IPS-NIHi7 (cell line): ENCODE results near the gene CCDC127.
"Not testable (repeated sequence)": the region's sequence is repeated elsewhere in the genome, so short reads cannot be mapped to it uniquely, and the experiment has no call there.

Experiments
- DNase-seq: peaks from one replicate; pipeline ENCODE4 v3.0.0; 2012; ENCODE audit warnings: mixed read lengths; ENCODE audit errors: extremely low spot score

The CCDC127 gene

DNA sequence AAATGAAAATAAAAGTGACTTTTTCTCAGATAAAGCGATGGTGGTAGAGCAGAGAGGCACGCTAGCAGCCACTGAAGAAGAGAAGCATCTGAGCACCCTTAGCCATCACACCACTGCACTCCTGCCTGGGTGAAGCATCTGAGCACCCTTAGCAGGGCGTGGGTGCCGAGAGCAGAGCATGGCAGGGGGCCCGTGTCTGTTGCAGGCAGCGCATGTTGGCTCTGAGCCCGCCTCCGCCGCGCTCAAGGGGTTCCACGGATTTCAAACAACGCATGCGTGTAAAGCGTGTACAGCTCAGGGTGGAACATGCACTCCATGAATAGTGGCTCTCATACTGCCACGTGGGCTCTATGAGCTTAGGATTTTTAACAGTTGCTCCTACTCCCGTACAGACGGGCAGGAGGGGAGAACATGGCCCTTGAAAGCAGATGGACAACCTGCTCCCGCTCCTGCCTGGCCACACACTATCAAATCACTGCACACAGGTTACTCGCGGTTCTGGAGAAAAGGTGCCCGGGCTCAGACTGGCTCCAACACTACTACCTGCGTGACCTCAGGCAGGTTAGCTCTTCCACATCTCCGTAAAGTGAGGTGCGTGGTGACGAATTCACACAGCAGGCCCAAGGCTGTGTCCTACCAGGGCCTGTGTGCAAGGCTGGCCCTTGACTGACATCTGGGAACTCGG is 14.6 kb downstream of the CCDC127 start:
- DNase-seq, result no peak

DNA sequence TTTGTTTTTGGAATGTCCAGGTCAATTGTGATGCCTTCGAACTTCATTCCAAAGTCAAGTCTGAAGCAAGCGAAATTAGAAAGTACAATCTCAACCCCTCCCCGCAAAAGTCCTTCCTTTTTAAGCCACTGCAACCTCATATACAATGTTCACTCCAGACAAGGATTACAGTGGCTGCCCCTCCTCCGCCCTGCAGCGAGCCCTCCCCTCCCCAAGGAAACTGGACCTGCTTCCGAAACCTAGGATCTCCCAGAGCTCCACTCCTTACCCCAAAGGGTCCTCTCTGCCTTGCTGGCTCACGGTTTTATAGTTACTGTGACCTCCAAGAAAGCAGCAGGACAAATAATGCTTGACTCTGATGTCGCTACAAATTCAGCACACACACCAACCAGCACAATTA is 16.3 kb downstream of the CCDC127 start:
- no peak for DNase-seq

DNA sequence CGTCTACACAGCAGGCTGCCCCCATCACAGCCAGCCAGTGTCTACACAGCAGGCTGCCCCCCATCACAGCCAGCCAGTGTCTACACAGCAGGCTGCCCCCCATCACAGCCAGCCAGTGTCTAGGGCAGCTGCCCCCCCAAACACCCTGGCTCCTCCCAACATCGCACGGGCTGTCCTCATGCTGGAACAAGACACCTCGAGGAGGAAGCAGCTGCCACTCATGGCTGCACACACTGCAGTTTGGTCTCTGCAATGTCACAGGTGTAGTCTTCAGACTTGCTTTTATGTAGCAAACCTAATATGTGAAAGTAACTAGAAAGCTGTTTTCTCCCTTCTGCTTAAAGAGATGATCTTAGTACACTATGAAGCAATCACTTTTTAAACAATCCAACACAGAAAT is 17.0 kb downstream of the CCDC127 start:
- DNase-seq, result no peak

GRCh38 chr5:199950-200645 is 17.9 kb downstream of the CCDC127 start:
- DNase-seq, result no peak

- no peak for DNase-seq
Observed at GRCh38 chr5:199197-199949, 18.6 kb downstream of the CCDC127 start.

GRCh38 chr5:198516-199196 is 19.3 kb downstream of the CCDC127 start:
- DNase-seq, result no peak

DNA sequence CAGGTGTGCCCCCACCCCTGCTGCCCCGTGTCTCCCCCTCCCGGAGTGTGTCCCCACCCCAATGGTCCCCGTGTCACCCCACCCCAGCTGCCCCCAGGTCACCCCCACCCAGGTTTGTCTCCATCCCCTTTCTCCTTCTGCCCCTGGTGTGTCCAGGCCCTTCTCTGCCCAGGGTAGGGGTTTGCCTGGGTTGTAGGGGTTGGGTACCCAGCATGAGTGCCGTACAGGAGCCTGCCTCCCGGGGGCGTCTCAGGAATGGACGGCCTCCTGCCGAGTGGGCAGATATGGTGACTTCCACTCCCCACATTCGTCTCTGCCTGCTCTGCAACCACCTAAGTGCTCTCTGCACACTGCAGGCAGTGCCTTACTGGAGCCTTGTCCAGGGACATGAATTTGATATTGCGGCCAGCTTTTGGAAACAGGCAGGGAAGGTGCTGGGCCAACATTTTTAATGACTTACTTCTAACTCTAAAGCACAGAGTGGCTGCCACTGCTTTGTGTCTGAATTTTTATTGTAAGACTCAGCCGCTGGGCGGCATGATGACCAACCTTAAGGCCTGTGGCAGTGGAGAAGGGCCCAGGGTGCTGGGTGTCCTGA is 20.0 kb downstream of the CCDC127 start:
- no peak for DNase-seq

DNA sequence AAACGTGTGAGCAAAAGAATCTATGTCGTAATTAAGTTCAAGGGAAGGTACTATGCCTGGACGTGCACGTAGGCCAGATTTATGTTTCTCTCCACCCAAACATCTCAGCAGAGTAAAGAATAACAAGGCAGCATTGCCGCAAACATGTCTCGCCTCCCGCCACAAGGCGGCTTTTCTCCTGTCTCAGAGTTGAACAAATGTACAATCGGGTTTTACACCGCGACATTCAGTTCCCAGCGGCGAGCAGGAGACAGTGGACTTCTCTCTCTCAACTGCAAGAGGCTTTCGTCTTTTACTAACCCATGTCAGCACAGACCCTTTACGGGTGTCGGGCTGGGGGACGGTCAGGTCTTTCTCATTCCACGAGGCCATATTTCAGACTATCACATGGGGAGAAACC is 20.9 kb downstream of the CCDC127 start:
- DNase-seq, result not testable (repeated sequence)

DNA sequence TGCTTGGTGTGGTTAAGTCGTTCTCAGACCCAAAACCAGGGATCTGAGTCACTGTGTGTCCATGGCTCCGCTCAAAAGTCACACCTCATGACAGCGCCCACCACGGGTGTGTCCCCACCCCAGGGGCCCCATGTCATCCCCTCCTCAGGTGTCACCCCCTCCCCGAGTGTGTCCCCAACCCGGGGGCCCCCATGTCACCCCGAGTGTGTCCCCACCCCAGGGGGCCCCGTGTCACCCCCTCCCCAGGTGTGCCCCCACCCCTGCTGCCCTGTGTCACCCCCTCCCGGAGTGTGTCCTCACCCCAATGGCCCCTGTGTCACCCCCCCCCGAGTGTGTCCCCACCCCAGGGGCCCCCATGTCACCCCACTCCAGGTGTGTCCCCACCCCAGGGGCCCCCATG is 21.6 kb downstream of the CCDC127 start:
- DNase-seq, result no peak

GRCh38 chr5:195401-196160 is 22.4 kb downstream of the CCDC127 start:
- peak; percentile 67 for DNase-seq

- no peak for DNase-seq
Observed at GRCh38 chr5:194603-195209, 23.2 kb downstream of the CCDC127 start.

DNA sequence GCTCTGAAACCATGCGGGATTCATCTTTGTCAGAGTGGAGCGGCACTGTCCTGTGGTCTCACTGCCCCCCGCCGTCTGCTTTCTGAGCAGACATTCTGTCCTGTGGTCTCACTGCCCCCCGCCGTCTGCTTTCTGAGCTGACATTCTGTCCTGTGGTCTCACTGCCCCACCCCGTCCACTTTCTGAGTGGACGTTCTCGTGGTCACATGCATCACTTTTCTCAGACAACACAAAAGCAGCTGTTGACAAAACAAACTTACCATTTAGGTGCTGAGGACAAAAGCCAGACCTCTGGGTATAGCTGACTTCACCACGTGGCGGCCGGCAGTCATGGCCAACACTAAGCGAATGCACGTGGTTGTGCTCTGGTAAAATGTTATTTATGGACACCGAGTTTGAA is 23.9 kb downstream of the CCDC127 start:
- no peak for DNase-seq

GRCh38 chr5:192970-193831 is 24.8 kb downstream of the CCDC127 start:
- DNase-seq, result no peak

DNA sequence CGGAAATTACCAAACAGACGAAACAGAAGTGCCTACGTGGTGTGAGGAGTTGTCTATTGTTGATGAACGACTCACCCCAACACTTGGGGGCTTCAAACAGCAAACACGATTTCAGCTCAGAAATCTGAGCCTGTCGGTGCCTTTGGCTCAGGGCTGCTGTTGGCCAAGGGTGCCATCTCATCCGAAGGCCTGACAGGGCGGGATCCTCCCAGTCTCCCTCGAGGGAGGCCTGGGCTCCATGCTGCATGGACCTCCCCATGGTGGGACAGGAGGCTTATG is 25.3 kb downstream of the CCDC127 start:
- DNase-seq, result no peak

- DNase-seq, result no peak
Observed at GRCh38 chr5:191949-192690, 25.8 kb downstream of the CCDC127 start.

GRCh38 chr5:191036-191948 is 26.7 kb downstream of the CCDC127 start, which contains the start of gene LRRC14B:
LRRC14B (plus strand) TSS chr5:191495; CDS start chr5:191539, 44 bp downstream.
- no peak for DNase-seq

DNA sequence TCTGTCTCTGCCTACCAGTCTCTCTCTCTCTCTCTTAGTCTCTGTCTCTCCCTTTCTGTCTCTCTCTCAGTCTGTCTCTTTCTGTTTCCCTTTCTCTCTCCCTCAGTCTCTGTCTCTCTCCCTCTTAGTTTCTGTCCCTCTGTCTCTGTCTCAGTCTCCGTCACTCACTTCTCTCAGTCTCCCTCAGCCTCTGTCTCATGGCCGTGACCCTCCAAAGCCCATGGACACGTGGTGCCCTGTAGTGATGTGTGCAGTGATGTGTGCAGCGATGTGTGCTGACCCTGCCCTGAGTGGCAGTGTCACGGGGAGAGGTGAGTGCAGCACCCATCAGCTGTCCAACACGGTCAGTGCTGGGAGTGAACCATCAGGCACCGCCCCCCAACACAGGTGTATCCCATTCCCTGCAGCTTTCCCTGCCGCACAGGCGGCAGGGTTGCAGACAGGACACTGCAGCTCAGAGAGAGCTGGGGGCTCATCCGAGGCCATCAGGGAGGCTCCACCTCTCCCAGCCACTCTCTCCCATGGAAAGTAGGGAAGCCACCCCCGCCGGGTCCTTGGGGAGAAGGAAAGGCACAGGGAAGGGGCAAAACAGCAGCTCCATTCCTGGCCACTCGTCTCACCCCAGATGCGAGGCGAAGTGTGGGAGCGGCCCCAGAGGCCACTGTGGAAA is 27.5 kb downstream of the CCDC127 start:
- DNase-seq, result no peak

DNA sequence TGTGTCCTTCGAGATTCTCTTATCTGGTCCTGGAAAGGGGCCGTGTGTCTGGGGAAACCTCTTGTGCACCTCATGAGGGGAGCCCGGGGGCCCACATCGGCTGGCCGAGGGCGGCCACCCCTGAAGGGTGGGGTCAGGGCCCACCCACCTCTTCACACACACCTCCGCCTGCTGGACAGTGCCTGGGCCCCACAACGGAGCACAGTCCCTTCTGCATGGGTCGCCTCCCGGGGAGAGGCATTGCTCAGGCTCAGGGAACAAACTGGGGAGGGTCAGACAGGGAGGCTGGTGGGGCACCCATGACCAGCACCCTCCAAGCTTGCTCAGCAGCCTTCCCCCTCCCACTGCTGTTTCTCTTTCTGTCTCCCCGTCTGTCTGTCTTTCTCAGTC is 28.0 kb downstream of the CCDC127 start:
- no peak for DNase-seq
